ENCODE results near the gene WWOX. TPM values are rescaled to one million over a fixed set of nuclear protein-coding genes. Genes with fewer than 3 reads are reported as not detected.

WWOX gene
- polyA plus RNA-seq, 2 of the 4 experiments (the other 2 are of a cell fraction): 16.0 to 17.2 TPM

GRCh38 chr16:79097771-79098170 lies 998.3 kb downstream of the WWOX start:
- Histone ChIP-seq H3K27ac (no peak overlapping the region), H3K4me2 (no peak overlapping the region), H3K9me3 (no peaks in the 10 kb centered on the region), H3K4me1 (no peaks in the 10 kb centered on the region), H3K4me3 (no peak overlapping the region)
- POLR2A ChIA-PET: no interaction called here
- WGBS (ENCODE audit: missing lambda C conversion rate): 32% methylated on average over 7 of the region's 7 CpGs
- TF ChIP-seq CBX2 (IDR thresholded peaks at IDR 0.05; ENCODE audit: borderline replicate concordance, low read depth): no peak
- TF ChIP-seq ZNF302 (CRISPR knock-in tag; IDR thresholded peaks at IDR 0.05): no peak
- TF ChIP-seq E2F6 (IDR thresholded peaks at IDR 0.05; ENCODE audit: borderline replicate concordance, low read depth): no peak
- TF ChIP-seq ZC3H11A (IDR thresholded peaks at IDR 0.05): no peak
- TF ChIP-seq CTCF (IDR thresholded peaks at IDR 0.05): no peak
- TF ChIP-seq HEYL (CRISPR knock-in tag; IDR thresholded peaks at IDR 0.05): no peak
- no peak for TF ChIP-seq RAD21 (conservative IDR thresholded peaks at IDR 0.05 in 1 of 2, IDR thresholded peaks at IDR 0.05 in 1 of 2)
- DNase-seq (ENCODE audit: low read depth in 1 of 2, low spot score in 1 of 2): no peak
- ATAC-seq: no peak
- no peak for FAIRE-seq
- CTCF ChIA-PET: no interaction called here

GRCh38 chr16:79098907-79099306 lies 999.5 kb downstream of the WWOX start:
- Histone ChIP-seq H3K9me3 (no peaks in the 10 kb centered on the region), H3K27ac (no peak overlapping the region), H3K4me2 (no peak overlapping the region), H3K4me1 (no peaks in the 10 kb centered on the region), H3K4me3 (no peak overlapping the region)
- FAIRE-seq (no peak), ATAC-seq (no peak), DNase-seq (ENCODE audit: low read depth in 1 of 2, low spot score in 1 of 2) (no peak)
- CTCF ChIA-PET: no interaction called here
- POLR2A ChIA-PET: no interaction called here
- no peak for TF ChIP-seq CBX8 (IDR thresholded peaks at IDR 0.05)
- TF ChIP-seq EHMT2 (IDR thresholded peaks at IDR 0.05; ENCODE audit: low read depth): no peak
- no peak for TF ChIP-seq KDM5A (IDR thresholded peaks at IDR 0.05)
- no peak for TF ChIP-seq E2F6 (IDR thresholded peaks at IDR 0.05; ENCODE audit: borderline replicate concordance, low read depth)
- TF ChIP-seq NFE2L2 (conservative IDR thresholded peaks at IDR 0.05; ENCODE audit: low read length): no peak
- TF ChIP-seq ATOH8 (CRISPR knock-in tag; IDR thresholded peaks at IDR 0.05; ENCODE audit: low read depth): no peak
- no peak for TF ChIP-seq POLR2AphosphoS2 (conservative IDR thresholded peaks at IDR 0.05; ENCODE audit: low read length)
- TF ChIP-seq HDAC2 (IDR thresholded peaks at IDR 0.05): no peak
- TF ChIP-seq FOSB (CRISPR knock-in tag; IDR thresholded peaks at IDR 0.05): no peak
- no peak for TF ChIP-seq CHD4 (IDR thresholded peaks at IDR 0.05; ENCODE audit: borderline replicate concordance)
- TF ChIP-seq TFCP2L1 (CRISPR knock-in tag; IDR thresholded peaks at IDR 0.05): no peak
- no peak for TF ChIP-seq ZNF302 (CRISPR knock-in tag; IDR thresholded peaks at IDR 0.05)
- no peak for TF ChIP-seq RNF2 (IDR thresholded peaks at IDR 0.05; ENCODE audit: borderline replicate concordance, low read depth)
- TF ChIP-seq CTCF (IDR thresholded peaks at IDR 0.05): no peak
- TF ChIP-seq ZSCAN20 (CRISPR knock-in tag; IDR thresholded peaks at IDR 0.05): no peak
- no peak for TF ChIP-seq HES2 (IDR thresholded peaks at IDR 0.05)
- TF ChIP-seq PBX3 (IDR thresholded peaks at IDR 0.05): no peak
- TF ChIP-seq BHLHE40 (IDR thresholded peaks at IDR 0.05; ENCODE audit: low read depth, low read length): no peak
- no peak for TF ChIP-seq NPAS2 (CRISPR knock-in tag; IDR thresholded peaks at IDR 0.05; ENCODE audit: borderline replicate concordance)
- no peak for TF ChIP-seq MAX (IDR thresholded peaks at IDR 0.05)
- WGBS (ENCODE audit: missing lambda C conversion rate): 56% methylated on average over 3 of the region's 3 CpGs
